ENCODE measurements around the gene TAF10.

TAF10 gene

GRCh38 chr11:6631361-6631890 lies 19.4 kb upstream of the TAF10 start:
- H3K27ac ChIP-seq = no peak overlapping the region
- ChIA-PET CTCF (interaction anchor here (1.0 kb wide), 1 partner anchor 252 kb away, joined by 3 read pairs; no protein-coding TSS in a partner anchor), POLR2A (ENCODE audit: low non-redundant PET) (no interaction called here)
- no peak for DNase-seq (ENCODE audit: low spot score)
- TF ChIP-seq CTCF (conservative IDR thresholded peaks at IDR 0.05; ENCODE audit: low read depth) = no peak

GRCh38 chr11:6630632-6631291 lies 18.7 kb upstream of the TAF10 start:
- no peak for DNase-seq (ENCODE audit: low spot score)
- no peak for TF ChIP-seq CTCF (conservative IDR thresholded peaks at IDR 0.05; ENCODE audit: low read depth)
- POLR2A ChIA-PET (ENCODE audit: low non-redundant PET) = no interaction called here
- H3K27ac ChIP-seq = no peak overlapping the region
- CTCF ChIA-PET = interaction anchor here (1.0 kb wide), 1 partner anchor 251 kb away, joined by 3 read pairs; no protein-coding TSS in a partner anchor

GRCh38 chr11:6629892-6630631 lies 18.0 kb upstream of the TAF10 start:
- no peak overlapping the region for H3K27ac ChIP-seq
- no peak for DNase-seq (ENCODE audit: low spot score)
- POLR2A ChIA-PET (ENCODE audit: low non-redundant PET) = no interaction called here
- no peak for TF ChIP-seq CTCF (conservative IDR thresholded peaks at IDR 0.05; ENCODE audit: low read depth)
- CTCF ChIA-PET = no interaction called here

- ChIA-PET POLR2A (ENCODE audit: low non-redundant PET) (no interaction called here), CTCF (no interaction called here)
- TF ChIP-seq CTCF (conservative IDR thresholded peaks at IDR 0.05; ENCODE audit: low read depth) = no peak
- no peak for DNase-seq (ENCODE audit: low spot score)
- no peak overlapping the region for H3K27ac ChIP-seq
Measured at GRCh38 chr11:6629573-6629891, 17.5 kb upstream of the TAF10 start.

DNA sequence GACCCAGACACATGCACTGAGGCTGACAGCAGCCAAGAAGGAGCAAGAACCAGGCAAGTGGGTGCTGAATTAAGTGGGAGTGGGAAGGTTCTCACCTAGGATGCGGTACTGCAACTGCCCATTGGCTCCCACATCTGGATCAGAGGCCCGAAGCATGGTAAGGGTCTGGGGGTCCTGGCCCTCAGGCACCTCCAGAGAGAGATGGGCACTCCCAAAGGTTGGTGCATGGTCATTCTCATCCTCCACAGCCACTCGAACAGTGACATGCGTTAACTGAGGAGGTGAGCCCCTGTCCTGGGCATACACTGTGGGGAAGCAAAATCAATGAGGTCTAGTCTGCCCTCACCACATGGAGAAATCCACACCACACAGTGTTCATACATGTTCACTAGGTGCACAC lies 16.5 kb upstream of the TAF10 start:
- POLR2A ChIA-PET (ENCODE audit: low non-redundant PET) = no interaction called here
- no peak for TF ChIP-seq CTCF (conservative IDR thresholded peaks at IDR 0.05; ENCODE audit: low read depth)
- CTCF ChIA-PET = no interaction called here

GRCh38 chr11:6627762-6628241 lies 15.8 kb upstream of the TAF10 start:
- H3K27ac ChIP-seq = no peak overlapping the region
- no peak for TF ChIP-seq CTCF (conservative IDR thresholded peaks at IDR 0.05; ENCODE audit: low read depth)
- POLR2A ChIA-PET (ENCODE audit: low non-redundant PET) = interaction anchor here (0.6 kb wide), 1 partner anchor 8 kb away, joined by 4 read pairs; the partner anchor contains the start of gene TPP1
- CTCF ChIA-PET = no interaction called here
- DNase-seq (ENCODE audit: low spot score) = no peak

More for the DNA sequence above, 16.5 kb upstream of the TAF10 start:
- no peak overlapping the region for H3K27ac ChIP-seq
- DNase-seq (ENCODE audit: low spot score) = no peak
